Heart right ventricle (tissue), 16 donors: ENCODE measurements around the gene PLPP1. TPM values are rescaled to one million over a fixed set of nuclear protein-coding genes. Genes with fewer than 3 reads are reported as not detected.

Source experiments
- ATAC-seq, 8 donors: fragments of 200-7000 bp; cut with Tn5 transposase; one replicate each; pipeline ENCODE4 v1.9.1; 2020; ENCODE audit warnings: mild to moderate bottlenecking in 8 of 8, moderate library complexity in 8 of 8, moderate number of reproducible peaks in 1 of 8
- DNase-seq, 2 donors: peaks; one replicate each; pipeline ENCODE4 v3.0.0-alpha.2; 2020
- H3K27ac ChIP-seq, 10 donors: fragments of 200-600 bp; sonication (generic) in 2 of 10; one replicate each; pipeline versions ENCODE4 v1.5.0 to v1.8.0; 2020 to 2022; ENCODE audit warnings: mild to moderate bottlenecking in 3 of 10
- H3K27me3 ChIP-seq, 7 donors: fragments of 200-600 bp; one replicate each; pipeline ENCODE4 v1.8.0; 2021 to 2022; ENCODE audit warnings: mild to moderate bottlenecking in 2 of 7
- H3K36me3 ChIP-seq, 9 donors: fragments of 200-600 bp; sonication (generic) in 1 of 9; one replicate each; pipeline versions ENCODE4 v1.5.0 to v1.8.0; 2020 to 2022; ENCODE audit warnings: mild to moderate bottlenecking in 2 of 9
- H3K4me1 ChIP-seq, 9 donors: fragments of 200-600 bp; sonication (generic) in 1 of 9; one replicate each; pipeline versions ENCODE4 v1.5.0 to v1.8.0; 2020 to 2022; ENCODE audit warnings: mild to moderate bottlenecking in 4 of 9
- H3K4me3 ChIP-seq, 10 donors: fragments of 200-600 bp; sonication (generic) in 2 of 10; one replicate each; pipeline versions ENCODE4 v1.5.0 to v1.8.0; 2020 to 2022; ENCODE audit warnings: mild to moderate bottlenecking in 7 of 10, moderate library complexity in 2 of 10
- H3K9me3 ChIP-seq, 11 donors: fragments of 200-600 bp in 10 of 11; sonication (generic) in 2 of 11; one replicate each; pipeline versions ENCODE4 v1.5.0 to v1.8.0; 2013 to 2022; ENCODE audit warnings: mild to moderate bottlenecking in 2 of 11, control low read depth in 1 of 11, moderate library complexity in 1 of 11
- WGBS, 2 donors: extraction: QIAGEN DNeasy Blood & Tissue Kit; methylation state at CpG; one replicate each; pipeline ENCODE4 v1.1.7; 2013; ENCODE audit warnings: inconsistent platforms in 1 of 2; 5-methylcytosine and 5-hydroxymethylcytosine counted together
- intact Hi-C, 10 donors: fragments of 100-400 bp; cut with DNase I; formaldehyde crosslinking; loops; one replicate each; pipeline versions ENCODE4 v1.11.1 to v1.14.2; 2022
- polyA plus RNA-seq, 2 donors: library from polyadenylated mRNA; stranded (reverse); fragments of 200-250 nt; gene quantifications; one replicate each; pipeline ENCODE4 v1.2.3, GENCODE V29; 2013
- total RNA-seq, 10 donors: library from RNA; stranded (reverse); fragmentation: NEBNext Ultra II Directional in 3 of 10; extraction: Animal tissue kit (Norgen Biotek cat#: 25700) in 3 of 10; gene quantifications; one replicate each; pipeline versions ENCODE4 v1.2.1 to v1.2.4, GENCODE V29; 2021 to 2023
- TF ChIP-seq, protein P1 (sequence below), 9 donors: fragments of 200-600 bp; sonication (generic) in 2 of 9; IDR thresholded peaks; one replicate each; pipeline versions ENCODE4 v1.5.0 to v1.8.0; 2021 to 2022; ENCODE audit warnings: antibody characterized with exemption in 9 of 9, mild to moderate bottlenecking in 5 of 9, moderate library complexity in 1 of 9
- donor health status: Arrhythmogenic right ventricular cardiomyopathy.
- donor health status: ischemic (EF 13 %, LVEDD 7.1; RV severe dilation, severe dysfunction).
- donor health status: healthy with polysubstance abuse.
- donor health status: DM: no; HTN: yes; CAD: no.
- donor health status: DM: no; HTN: no; CAD: no.
- donor health status: ischemic (EF 25% LVEDD 6.9; RV normal size, moderate dysfunction).
- donor health status: ischemic (EF 25% LVEDD 5.7; RV mildly dilated, moderate dysfunction).
- donor health status: healthy.
- donor health status: DM: yes; HTN: yes; CAD: no.
- donor health status: Ischemic cardiomyopathy.
- donor health status: ischemic (EF 35%, LVEDD 5.7; RV mildly dilated, moderate dysfunction).
- donor health status: nonischemic (EF 11% LVEDD 7.7; RV severe dilation, severe dysfunction).
- donor health status: DM: yes; HTN: yes; CAD: no.
- donor health status: PGD.
- donor health status: ischemic (EF 29% LVEDD 5.4; RV normal size, mild dysfunction).
- donor health status: nonischemic (EF 23%, LVEDD 6.1; RV moderate dilation, normal function).

PLPP1 gene
- total and polyA plus RNA-seq, 12 donors = 58.7 to 111 (median 77.4) TPM

DNA sequence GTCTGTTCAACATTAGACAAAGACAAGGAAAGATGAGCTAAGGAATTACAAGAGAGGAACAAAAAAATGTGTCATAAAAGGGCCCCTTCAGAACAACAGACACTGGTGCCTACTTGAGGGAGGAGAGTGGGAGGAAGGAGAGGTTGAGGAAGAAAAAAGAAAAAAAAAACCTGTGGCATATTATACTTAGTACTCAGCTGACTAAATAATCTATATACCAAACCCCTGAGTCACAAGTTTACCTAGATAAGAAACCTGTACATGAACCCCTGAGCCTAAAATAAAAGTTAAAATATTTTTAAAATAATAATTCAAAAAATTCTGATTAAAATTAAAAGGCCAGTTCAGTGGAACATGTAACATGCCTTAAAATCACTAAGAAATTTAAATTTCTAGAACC lies 119.7 kb downstream of the PLPP1 start:
- Histone ChIP-seq H3K9me3 (no peaks in the 10 kb centered on the region), H3K36me3 (peaks cover 0 to 84% (median 6%) of the 10 kb centered on the region in 9 donors), H3K27me3 (no peaks in the 10 kb centered on the region), H3K4me1 (peaks cover 0 to 28% (median 16%) of the 10 kb centered on the region in 9 donors), H3K4me3 (no peak overlapping the region), H3K27ac (peak overlapping the region in 1 of 10 donors; percentile 12)
- no peak for ATAC-seq
- TF ChIP-seq, protein P1, sequence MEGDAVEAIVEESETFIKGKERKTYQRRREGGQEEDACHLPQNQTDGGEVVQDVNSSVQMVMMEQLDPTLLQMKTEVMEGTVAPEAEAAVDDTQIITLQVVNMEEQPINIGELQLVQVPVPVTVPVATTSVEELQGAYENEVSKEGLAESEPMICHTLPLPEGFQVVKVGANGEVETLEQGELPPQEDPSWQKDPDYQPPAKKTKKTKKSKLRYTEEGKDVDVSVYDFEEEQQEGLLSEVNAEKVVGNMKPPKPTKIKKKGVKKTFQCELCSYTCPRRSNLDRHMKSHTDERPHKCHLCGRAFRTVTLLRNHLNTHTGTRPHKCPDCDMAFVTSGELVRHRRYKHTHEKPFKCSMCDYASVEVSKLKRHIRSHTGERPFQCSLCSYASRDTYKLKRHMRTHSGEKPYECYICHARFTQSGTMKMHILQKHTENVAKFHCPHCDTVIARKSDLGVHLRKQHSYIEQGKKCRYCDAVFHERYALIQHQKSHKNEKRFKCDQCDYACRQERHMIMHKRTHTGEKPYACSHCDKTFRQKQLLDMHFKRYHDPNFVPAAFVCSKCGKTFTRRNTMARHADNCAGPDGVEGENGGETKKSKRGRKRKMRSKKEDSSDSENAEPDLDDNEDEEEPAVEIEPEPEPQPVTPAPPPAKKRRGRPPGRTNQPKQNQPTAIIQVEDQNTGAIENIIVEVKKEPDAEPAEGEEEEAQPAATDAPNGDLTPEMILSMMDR (IDR thresholded peaks at IDR 0.05) = no peak
- intact Hi-C loops = no loop called here
- DNase-seq = no peak

DNA sequence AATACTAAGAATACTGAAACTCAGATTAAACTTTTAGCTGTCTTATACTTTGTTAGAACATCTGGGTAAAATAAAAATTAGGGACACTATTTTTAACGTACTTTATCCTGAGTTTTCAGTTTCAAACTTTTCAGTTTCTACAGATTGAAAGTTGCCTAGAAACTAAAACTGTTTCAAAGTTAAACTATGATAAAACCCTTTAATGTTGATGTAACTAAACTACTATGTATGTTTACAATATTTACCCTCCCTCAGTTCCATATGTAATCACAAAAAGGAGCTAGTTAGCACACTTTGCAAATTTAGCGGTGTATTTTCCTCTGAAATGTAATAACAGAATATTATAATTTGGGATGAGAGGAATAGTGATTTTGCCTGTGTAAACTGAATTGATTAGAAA lies 121.1 kb downstream of the PLPP1 start:
- Histone ChIP-seq H3K9me3 (no peaks in the 10 kb centered on the region), H3K36me3 (peaks cover 0 to 86% (median 6%) of the 10 kb centered on the region in 9 donors), H3K4me3 (no peak overlapping the region), H3K27me3 (no peaks in the 10 kb centered on the region), H3K4me1 (peaks cover 0 to 14% (median 4%) of the 10 kb centered on the region in 9 donors), H3K27ac (no peak overlapping the region)
- intact Hi-C loops = no loop called here
- DNase-seq (no peak), ATAC-seq (no peak)
- 93 to 96% methylated on average over 2 of the region's 2 CpGs for WGBS, 2 donors
- TF ChIP-seq, protein P1 (IDR thresholded peaks at IDR 0.05) = no peak

DNA sequence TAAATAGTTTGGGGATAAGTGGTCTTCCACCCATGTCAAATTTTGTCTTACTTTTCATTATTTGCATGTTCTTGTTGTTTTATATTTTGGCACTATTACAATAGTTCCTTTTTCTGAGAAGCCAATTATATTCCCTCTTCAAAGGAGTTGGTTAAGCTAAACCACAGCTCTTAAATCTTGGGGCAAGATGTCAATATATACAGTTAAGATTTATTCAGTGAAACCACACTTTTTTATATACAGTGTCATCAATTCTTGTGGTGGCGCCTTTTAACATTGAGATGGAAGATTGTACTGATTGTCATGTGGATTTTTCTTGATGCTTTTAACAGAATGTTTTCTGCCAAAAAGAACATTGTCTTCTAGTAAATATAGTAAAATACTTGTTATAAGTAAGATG lies 122.9 kb downstream of the PLPP1 start:
- WGBS, 2 donors = 98 to 99% methylated on average over 1 of the region's 1 CpG
- H3K4me3 ChIP-seq = no peak overlapping the region
- no peak for ATAC-seq

DNA sequence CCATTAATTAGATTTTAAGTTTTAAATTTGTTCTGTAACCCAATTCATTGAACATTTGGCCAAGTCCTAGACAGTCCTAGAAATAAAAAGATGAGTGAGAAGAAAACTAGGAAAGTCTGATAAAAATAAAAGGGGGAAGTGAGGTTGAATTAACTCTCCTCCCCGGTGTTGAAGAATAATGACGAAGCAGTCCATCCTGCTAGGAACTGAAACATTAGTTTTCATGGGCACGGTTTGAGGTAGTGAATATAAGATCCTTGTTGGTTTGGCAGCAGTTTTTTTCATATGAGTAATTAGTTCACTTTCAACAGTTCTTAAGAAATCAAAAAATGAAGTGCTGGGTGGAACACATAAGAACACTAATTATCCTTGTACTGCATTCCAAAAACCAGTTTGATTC lies 123.9 kb downstream of the PLPP1 start:
- Histone ChIP-seq H3K27me3 (no peaks in the 10 kb centered on the region), H3K36me3 (peaks cover 0 to 91% (median 6%) of the 10 kb centered on the region in 9 donors), H3K27ac (no peak overlapping the region), H3K4me3 (no peak overlapping the region), H3K4me1 (peaks cover 0 to 23% (median 10%) of the 10 kb centered on the region in 9 donors), H3K9me3 (no peaks in the 10 kb centered on the region)
- TF ChIP-seq, protein P1 (IDR thresholded peaks at IDR 0.05) = no peak
- 86 to 89% methylated on average over 3 of the region's 3 CpGs for WGBS, 2 donors
- intact Hi-C loops = no loop called here
- ATAC-seq = no peak
- DNase-seq = no peak

More for the DNA sequence above, 122.9 kb downstream of the PLPP1 start:
- Histone ChIP-seq H3K9me3 (no peaks in the 10 kb centered on the region), H3K27ac (no peak overlapping the region), H3K27me3 (no peaks in the 10 kb centered on the region), H3K4me1 (peaks cover 0 to 24% (median 10%) of the 10 kb centered on the region in 9 donors), H3K36me3 (peaks cover 0 to 91% (median 6%) of the 10 kb centered on the region in 9 donors)
- TF ChIP-seq, protein P1 (IDR thresholded peaks at IDR 0.05) = no peak
- DNase-seq = no peak
- intact Hi-C loops = no loop called here
